Spleen (tissue), 7 donors: ENCODE results near the gene CYP3A5.

Experiments used
- CTCF ChIP-seq, 11 experiments: fragments of 200-600 bp in 7 of 11; fragments of 450-650 bp in 4 of 11; sonication (generic) in 4 of 11; IDR thresholded peaks in 8 of 11; conservative IDR thresholded peaks in 3 of 11; 1 replicate in 7 of 11; 2 replicates in 4 of 11; pipeline versions ENCODE4 v1.4.0 to v1.8.0; 2016 to 2021; ENCODE audit warnings: antibody characterized with exemption in 11 of 11, inconsistent platforms in 4 of 11, mild to moderate bottlenecking in 1 of 11
- POLR2A ChIP-seq, 3 donors: fragments of 450-650 bp; IDR thresholded peaks; one replicate each; pipeline ENCODE4 v1.5.1; 2017; ENCODE audit warnings: antibody characterized with exemption in 3 of 3, mild to moderate bottlenecking in 1 of 3
- donor health status: DM: no; HTN: no; CAD: no; lungs with moderate emphysema.
- donor health status: DM: no; HTN: no; CAD: no.
- donor health status: DM: no; HTN: no; CAD: no.

DNA sequence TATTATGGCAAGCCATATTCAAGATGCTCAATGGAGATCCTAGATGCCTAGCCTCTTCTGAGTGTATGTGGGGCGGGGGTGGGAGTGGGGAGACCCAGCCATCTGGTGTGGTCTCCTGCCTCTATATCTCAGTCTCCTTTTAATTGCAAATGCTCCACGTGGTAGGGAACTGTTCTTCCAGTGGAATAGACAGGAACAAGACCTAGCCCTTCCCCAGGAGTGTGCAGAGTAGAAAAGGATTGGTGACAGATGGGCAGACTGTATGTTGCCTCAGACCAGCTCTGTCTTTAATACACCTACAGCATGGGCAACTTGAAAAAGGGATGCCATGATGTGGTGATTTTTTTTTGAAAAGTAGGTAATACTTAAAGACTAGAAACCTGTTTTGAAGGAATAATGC is 12.6 kb downstream of the CYP3A5 start:
- TF ChIP-seq CTCF (IDR thresholded peaks at IDR 0.05 in 8 of 11, conservative IDR thresholded peaks at IDR 0.05 in 3 of 11) (no peak), POLR2A (IDR thresholded peaks at IDR 0.05) (no peak)
